GM12878 (cell line): Measurements from ENCODE around the gene RPUSD3. TPM values are rescaled to one million over a fixed set of nuclear protein-coding genes. Genes with fewer than 3 reads are reported as not detected.
A peak's percentile ranks its signal among the peaks of the same experiment; 100 is the strongest.
"Not testable (repeated sequence)": the region's sequence is repeated elsewhere in the genome, so short reads cannot be mapped to it uniquely, and the experiment has no call there.

Source experiments
- ATAC-seq: fragments of 200-7000 bp; cut with Tn5 transposase; 3 replicates; pipeline ENCODE4 v1.9.1; 2020; ENCODE audit warnings: mild to moderate bottlenecking, moderate library complexity
- BruUV-seq: library from RNA; stranded (reverse); fragments of 400-500 nt; replicated peaks from 2 replicates; lab custom pipeline; 2021; lab: Mats Ljungman, UMichigan
- CTCF ChIA-PET: fragments of 300-600 bp; sonication (Branson Sonifier 250); formaldehyde crosslinking; extraction: SDS; loops from one replicate; lab custom pipeline; 2021; ENCODE audit warnings: inconsistent platforms; lab: Yijun Ruan, JAX
- POLR2A ChIA-PET: fragments of 350-600 bp; formaldehyde crosslinking; extraction: SDS; loops from one replicate; lab custom pipeline; 2021; ENCODE audit warnings: inconsistent platforms; lab: Charles Lee
- RAD21 ChIA-PET: fragments of 300-600 bp; sonication (Branson Sonifier 250); formaldehyde crosslinking; loops from one replicate; lab custom pipeline; 2023; ENCODE audit warnings: antibody characterized with exemption; ENCODE audit not compliant: unreplicated experiment; lab: Charles Lee
- SMC1A ChIA-PET: fragments of 300-600 bp; sonication (Branson Sonifier 250); formaldehyde crosslinking; loops from one replicate; lab custom pipeline; 2023; ENCODE audit not compliant: unreplicated experiment, uncharacterized antibody; lab: Charles Lee
- DNase-seq: peaks from one replicate; pipeline ENCODE4 v3.0.0-alpha.2; 2011; ENCODE audit warnings: low read depth, low spot score
- FAIRE-seq: peaks from 3 replicates; lab custom pipeline; 2011; peaks lifted over from hg19 to GRCh38; lab: Jason Lieb, UNC
- H2AFZ ChIP-seq: 2 replicates; pipeline ENCODE4 v1.6.0; 2011; ENCODE audit warnings: low read depth, low read length, control low read depth; ENCODE audit not compliant: control insufficient read depth
- H3K27ac ChIP-seq: 2 replicates; pipeline ENCODE4 v1.5.1; 2011; ENCODE audit warnings: control low read depth; ENCODE audit not compliant: control insufficient read depth, insufficient read depth
- H3K27me3 ChIP-seq, 2 experiments: replicated peaks in 1 of 2; 2 replicates each; pipeline versions ENCODE4 v1.6.0 to v1.6.1; 2011; ENCODE audit warnings: low read length in 1 of 2; ENCODE audit not compliant: control insufficient read depth in 2 of 2, insufficient read depth in 2 of 2
- H3K36me3 ChIP-seq, 2 experiments: 2 replicates each; pipeline ENCODE4 v1.5.1; 2011; ENCODE audit warnings: low read length in 1 of 2; ENCODE audit not compliant: control insufficient read depth in 2 of 2, insufficient read depth in 2 of 2
- H3K4me1 ChIP-seq: 2 replicates; pipeline ENCODE4 v1.6.1; 2011; ENCODE audit warnings: mild to moderate bottlenecking, low read length, moderate library complexity, mixed read lengths; ENCODE audit not compliant: control insufficient read depth, insufficient read depth
- H3K4me2 ChIP-seq: 2 replicates; pipeline ENCODE4 v1.6.0; 2011; ENCODE audit warnings: control low read depth; ENCODE audit not compliant: control insufficient read depth, insufficient read depth
- H3K4me3 ChIP-seq: fragments of 200-600 bp; sonication (generic); 2 replicates; pipeline ENCODE4 v1.5.1; 2016
- H3K79me2 ChIP-seq: 2 replicates; pipeline ENCODE4 v1.6.0; 2011; ENCODE audit warnings: low read length; ENCODE audit not compliant: control insufficient read depth, insufficient read depth
- H3K9ac ChIP-seq: 2 replicates; pipeline ENCODE4 v1.8.0; 2011; ENCODE audit warnings: low read length, control low read depth, mixed read lengths; ENCODE audit not compliant: control insufficient read depth, insufficient read depth
- H3K9me3 ChIP-seq: replicated peaks from 3 replicates; pipeline ENCODE4 v1.5.1; 2011; ENCODE audit warnings: mild to moderate bottlenecking, low read length; ENCODE audit not compliant: control insufficient read depth, insufficient read depth
- H4K20me1 ChIP-seq: 2 replicates; pipeline ENCODE4 v1.6.0; 2011; ENCODE audit not compliant: control insufficient read depth, insufficient read depth
- CEBPB ChIP-seq, 2 experiments: fragments of 150-350 bp in 1 of 2; IDR thresholded peaks; 2 replicates each; pipeline ENCODE4 v1.6.1; 2012 to 2014; ENCODE audit warnings: low read depth in 2 of 2, low read length in 2 of 2, borderline replicate concordance in 1 of 2, inconsistent platforms in 1 of 2
- EED ChIP-seq: sonication (generic); IDR thresholded peaks from 2 replicates; pipeline ENCODE4 v1.6.1; 2016; ENCODE audit warnings: antibody characterized with exemption, low read depth
- EP300 ChIP-seq, 2 experiments: fragments of 150-350 bp in 1 of 2; IDR thresholded peaks; 2 replicates each; pipeline ENCODE4 v1.6.1; 2011 to 2012; ENCODE audit warnings: low read depth in 2 of 2, low read length in 2 of 2, borderline replicate concordance in 1 of 2, improper control_type of control experiment in 1 of 2, inconsistent platforms in 1 of 2; ENCODE audit not compliant: control insufficient read depth in 1 of 2
- GATAD2B ChIP-seq: fragments of 450-650 bp; conservative IDR thresholded peaks from 2 replicates; pipeline ENCODE4 v1.6.1; 2017; ENCODE audit warnings: low read depth, mild to moderate bottlenecking, moderate library complexity
- HDGF ChIP-seq: fragments of 450-650 bp; IDR thresholded peaks from 2 replicates; pipeline ENCODE4 v1.6.1; 2016; ENCODE audit warnings: antibody characterized with exemption
- NFYB ChIP-seq: IDR thresholded peaks from 2 replicates; pipeline ENCODE4 v1.6.1; 2011; ENCODE audit warnings: low read depth, mild to moderate bottlenecking, low read length, improper control_type of control experiment, moderate library complexity; ENCODE audit not compliant: insufficient read depth
- NKRF ChIP-seq: fragments of 450-650 bp; conservative IDR thresholded peaks from 2 replicates; pipeline ENCODE4 v1.6.1; 2017; ENCODE audit warnings: mild to moderate bottlenecking, moderate library complexity
- SPI1 ChIP-seq: IDR thresholded peaks from 2 replicates; pipeline ENCODE4 v1.6.1; 2011; ENCODE audit warnings: low read depth, mild to moderate bottlenecking, low read length, moderate library complexity, borderline replicate concordance; ENCODE audit not compliant: insufficient read depth
- SREBF1 ChIP-seq: IDR thresholded peaks from 2 replicates; pipeline ENCODE4 v1.6.1; 2012; ENCODE audit warnings: mild to moderate bottlenecking, low read length
- TARDBP ChIP-seq: IDR thresholded peaks from 2 replicates; pipeline ENCODE4 v1.6.1; 2016; ENCODE audit warnings: borderline replicate concordance
- YBX1 ChIP-seq: fragments of 450-650 bp; IDR thresholded peaks from 2 replicates; pipeline ENCODE4 v1.6.1; 2016; ENCODE audit warnings: antibody characterized with exemption
- ZNF24 ChIP-seq: fragments of 450-650 bp; IDR thresholded peaks from 2 replicates; pipeline ENCODE4 v1.6.1; 2017; ENCODE audit warnings: antibody characterized with exemption, mild to moderate bottlenecking
- WGBS: methylation state at CpG from one replicate; pipeline ENCODE4 v1.1.6; 2016; ENCODE audit warnings: low lambda C conversion rate; ENCODE audit not compliant: insufficient replicate concordance, insufficient coverage; ENCODE audit errors: missing lambda C conversion rate; 5-methylcytosine and 5-hydroxymethylcytosine counted together
- in situ Hi-C: fragments of 300-500 bp; cut with MboI; formaldehyde crosslinking; loops from 9 replicates; pipeline ENCODE4 v1.14.3; 2018; ENCODE audit warnings: mixed read lengths
- intact Hi-C: fragments of 100-400 bp; cut with micrococcal nuclease; formaldehyde crosslinking; loops from one replicate; pipeline ENCODE4 v1.14.2; 2022; ENCODE audit not compliant: unreplicated experiment
- polyA plus RNA-seq, 11 experiments: library from polyadenylated mRNA; depleted of rRNA in 4 of 11; unstranded in 6 of 11; stranded (reverse) in 5 of 11; fragments of >200 nt; fragmentation: Nextera tagmentation in 4 of 11; fragmentation: Illumina TruSeq in 1 of 11; extraction: Ambion mirVana in 4 of 11; extraction: Trizol in 1 of 11; gene quantifications; 1 replicate in 1 of 11; 2 replicates in 10 of 11; pipeline versions ENCODE4 v1.2.1 to v1.2.3, GENCODE V29; 2011 to 2016; ENCODE audit warnings: inconsistent platforms in 2 of 11, missing spikeins in 2 of 11, low read depth in 1 of 11
- total RNA-seq, 4 experiments: library from RNA; depleted of rRNA in 3 of 4; stranded (reverse); fragments of >200 nt in 3 of 4; fragmentation: Illumina TruSeq in 1 of 4; extraction: Trizol in 1 of 4; gene quantifications; 2 replicates each; pipeline versions ENCODE4 v1.2.1 to v1.2.3, GENCODE V29; 2013 to 2021

Gene RPUSD3
- total and polyA plus RNA-seq, 10 of the 15 experiments (the other 5 are each of a cell fraction or from before 2014, with no cell fraction given): 6.4 to 72.9 (median 41.8) TPM

- 59% methylated on average over 3 of the region's 3 CpGs for WGBS
- ChIA-PET POLR2A (no interaction called here), CTCF (no interaction called here)
Measured at GRCh38 chr3:9855594-9855993, 11.8 kb upstream of the RPUSD3 start.

GRCh38 chr3:9854291-9854940, 10.6 kb upstream of the RPUSD3 start:
- H3K9ac ChIP-seq, H3K9me3 ChIP-seq, DNase-seq, H3K4me2 ChIP-seq, H3K27ac ChIP-seq, FAIRE-seq, intact Hi-C loops, H4K20me1 ChIP-seq, POLR2A ChIA-PET, RAD21 ChIA-PET, in situ Hi-C loops, ATAC-seq, H2AFZ ChIP-seq, H3K4me3 ChIP-seq, H3K4me1 ChIP-seq, H3K27me3 ChIP-seq, H3K36me3 ChIP-seq, BruUV-seq, H3K79me2 ChIP-seq: not testable (repeated sequence)
- 70% methylated on average over 11 of the region's 11 CpGs for WGBS
- SMC1A ChIA-PET: interaction anchor here (1.0 kb wide), 1 partner anchor 37 kb away, joined by 4 read pairs; the partner anchor contains the start of gene JAGN1
- CTCF ChIA-PET: interaction anchor here (0.7 to 0.8 kb wide), 2 partner anchors 77 to 468 kb away, joined by 3 to 4 read pairs; no protein-coding TSS in a partner anchor

More at GRCh38 chr3:9855594-9855993, 11.8 kb upstream of the RPUSD3 start:
- SMC1A ChIA-PET: no interaction called here
- intact Hi-C loops (loop anchor here (1.0 kb wide), 1 partner anchor 40 kb away; no protein-coding TSS in a partner anchor), in situ Hi-C loops (no loop called here)
- Histone ChIP-seq H3K79me2 (no peaks in the 10 kb centered on the region), H3K4me2 (no peak overlapping the region), H3K36me3 (no peaks in the 10 kb centered on the region), H2AFZ (no peak overlapping the region), H4K20me1 (no peaks in the 10 kb centered on the region), H3K27ac (no peak overlapping the region), H3K9me3 (no peaks in the 10 kb centered on the region), H3K4me1 (no peaks in the 10 kb centered on the region), H3K9ac (no peak overlapping the region), H3K4me3 (no peak overlapping the region), H3K27me3 (no peaks in the 10 kb centered on the region; a peak in 1 of 4 replicates)
- no peak for TF ChIP-seq SPI1
- TF ChIP-seq GATAD2B: no peak
- TF ChIP-seq NFYB: no peak
- TF ChIP-seq YBX1: no peak
- no peak for TF ChIP-seq EP300 (IDR thresholded peaks at IDR 0.05; ENCODE audit: borderline replicate concordance in 1 of 2, control insufficient read depth in 1 of 2, low read depth in 2 of 2, low read length in 2 of 2)
- no peak for TF ChIP-seq CEBPB (IDR thresholded peaks at IDR 0.05; ENCODE audit: borderline replicate concordance in 1 of 2, low read depth in 2 of 2, low read length in 2 of 2)
- TF ChIP-seq NKRF: no peak
- no peak for TF ChIP-seq SREBF1
- TF ChIP-seq EED: no peak
- TF ChIP-seq TARDBP: no peak
- TF ChIP-seq HDGF: no peak
- no peak for TF ChIP-seq ZNF24
- no TSS peak for BruUV-seq
- DNase-seq (no peak), ATAC-seq (peak; percentile 47), FAIRE-seq (no peak)
- RAD21 ChIA-PET: no interaction called here
